A673 (cell line): ENCODE measurements around the gene RACGAP1. TPM values are rescaled to one million over a fixed set of nuclear protein-coding genes. Genes with fewer than 3 reads are reported as not detected.
A peak's percentile ranks its signal among the peaks of the same experiment; 100 is the strongest.

Source experiments
- BruUV-seq: library from RNA; stranded (reverse); fragments of 400-500 nt; replicated peaks from 2 replicates; lab custom pipeline; 2021; lab: Mats Ljungman, UMichigan
- CTCF ChIA-PET: fragments of 300-600 bp; sonication (Branson Sonifier 250); formaldehyde crosslinking; loops from one replicate; lab custom pipeline; 2022; ENCODE audit warnings: antibody characterized with exemption; lab: Charles Lee
- POLR2A ChIA-PET: fragments of 300-600 bp; sonication (Branson Sonifier 250); formaldehyde crosslinking; loops from one replicate; lab custom pipeline; 2022; ENCODE audit warnings: antibody characterized with exemption; ENCODE audit not compliant: low non-redundant PET; lab: Charles Lee
- DNase-seq: peaks from one replicate; pipeline ENCODE4 v3.0.0-alpha.2; 2015; ENCODE audit warnings: low spot score
- H3K27ac ChIP-seq: fragments of 200-600 bp; sonication (generic); 2 replicates; pipeline ENCODE4 v1.5.1; 2016; ENCODE audit warnings: mixed run types, low read depth, mild to moderate bottlenecking, mixed read lengths, antibody characterized with exemption, low read length; ENCODE audit not compliant: poor library complexity, severe bottlenecking
- H3K27me3 ChIP-seq: fragments of 200-600 bp; sonication (generic); replicated peaks from 2 replicates; pipeline ENCODE4 v1.6.1; 2017; ENCODE audit warnings: mixed run types, low read depth, mild to moderate bottlenecking, mixed read lengths, antibody characterized with exemption, low read length; ENCODE audit not compliant: insufficient read depth, poor library complexity
- H3K36me3 ChIP-seq: fragments of 200-600 bp; sonication (generic); 2 replicates; pipeline ENCODE4 v1.6.1; 2016; ENCODE audit warnings: mixed run types, mild to moderate bottlenecking, mixed read lengths, antibody characterized with exemption, low read length; ENCODE audit not compliant: insufficient read depth, poor library complexity, severe bottlenecking
- H3K4me1 ChIP-seq: fragments of 200-600 bp; sonication (generic); 2 replicates; pipeline ENCODE4 v1.6.1; 2017; ENCODE audit warnings: mixed run types, mild to moderate bottlenecking, mixed read lengths, antibody characterized with exemption, low read length; ENCODE audit not compliant: insufficient read depth, poor library complexity, severe bottlenecking
- H3K4me3 ChIP-seq: fragments of 200-600 bp; sonication (generic); 2 replicates; pipeline ENCODE4 v1.5.1; 2016; ENCODE audit warnings: low read depth, mixed run types, mild to moderate bottlenecking, mixed read lengths, low read length; ENCODE audit not compliant: poor library complexity, severe bottlenecking
- H3K9me3 ChIP-seq: fragments of 200-600 bp; sonication (generic); 2 replicates; pipeline ENCODE4 v1.6.1; 2016; ENCODE audit warnings: mixed run types, low read depth, mild to moderate bottlenecking, mixed read lengths, antibody characterized with exemption, low read length; ENCODE audit not compliant: poor library complexity, severe bottlenecking
- EZH2 ChIP-seq: fragments of 200-600 bp; sonication (generic); IDR thresholded peaks from 2 replicates; pipeline ENCODE4 v1.6.1; 2017; ENCODE audit warnings: borderline replicate concordance, low read depth, mild to moderate bottlenecking, mixed read lengths, antibody characterized with exemption, low read length; ENCODE audit not compliant: poor library complexity, severe bottlenecking
- intact Hi-C: fragments of 100-400 bp; cut with micrococcal nuclease; formaldehyde crosslinking; loops from one replicate; pipeline ENCODE4 v1.10.0; 2022; ENCODE audit not compliant: unreplicated experiment
- total RNA-seq: library from RNA; stranded (reverse); gene quantifications from 2 replicates; pipeline ENCODE4 v1.2.3, GENCODE V29; 2021
- TF ChIP-seq, protein P1 (sequence below): fragments of 300-800, 200-600 bp; sonication (generic); conservative IDR thresholded peaks from 2 replicates; pipeline ENCODE4 v1.5.1; 2017; ENCODE audit warnings: low read depth, mild to moderate bottlenecking, antibody characterized with exemption, low read length, moderate library complexity, mixed read lengths

RACGAP1 gene
- total RNA-seq, 1 experiment from 2014 or later, result 173 TPM

- Histone ChIP-seq H3K4me3 (peak overlapping the region; percentile 30), H3K36me3 (no peaks in the 10 kb centered on the region), H3K4me1 (no peaks in the 10 kb centered on the region), H3K9me3 (no peaks in the 10 kb centered on the region), H3K27me3 (no peaks in the 10 kb centered on the region), H3K27ac (no peak overlapping the region)
- POLR2A ChIA-PET, result no interaction called here
- CTCF ChIA-PET, result interaction anchor here (0.6 to 1.8 kb wide), 14 partner anchors 8 to 146 kb away, joined by 3 to 10 read pairs (median 4); no protein-coding TSS in a partner anchor
- TF ChIP-seq, protein P1, sequence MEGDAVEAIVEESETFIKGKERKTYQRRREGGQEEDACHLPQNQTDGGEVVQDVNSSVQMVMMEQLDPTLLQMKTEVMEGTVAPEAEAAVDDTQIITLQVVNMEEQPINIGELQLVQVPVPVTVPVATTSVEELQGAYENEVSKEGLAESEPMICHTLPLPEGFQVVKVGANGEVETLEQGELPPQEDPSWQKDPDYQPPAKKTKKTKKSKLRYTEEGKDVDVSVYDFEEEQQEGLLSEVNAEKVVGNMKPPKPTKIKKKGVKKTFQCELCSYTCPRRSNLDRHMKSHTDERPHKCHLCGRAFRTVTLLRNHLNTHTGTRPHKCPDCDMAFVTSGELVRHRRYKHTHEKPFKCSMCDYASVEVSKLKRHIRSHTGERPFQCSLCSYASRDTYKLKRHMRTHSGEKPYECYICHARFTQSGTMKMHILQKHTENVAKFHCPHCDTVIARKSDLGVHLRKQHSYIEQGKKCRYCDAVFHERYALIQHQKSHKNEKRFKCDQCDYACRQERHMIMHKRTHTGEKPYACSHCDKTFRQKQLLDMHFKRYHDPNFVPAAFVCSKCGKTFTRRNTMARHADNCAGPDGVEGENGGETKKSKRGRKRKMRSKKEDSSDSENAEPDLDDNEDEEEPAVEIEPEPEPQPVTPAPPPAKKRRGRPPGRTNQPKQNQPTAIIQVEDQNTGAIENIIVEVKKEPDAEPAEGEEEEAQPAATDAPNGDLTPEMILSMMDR, result peak; percentile 97
- TF ChIP-seq EZH2, result no peak
- peak; percentile 82 for DNase-seq
- no TSS peak for BruUV-seq
- intact Hi-C loops, result loop anchor here (5.0 to 10.0 kb wide), 2 partner anchors 78 to 171 kb away; no protein-coding TSS in a partner anchor
Measured at GRCh38 chr12:49945394-49946080, 79.8 kb downstream of the RACGAP1 start.

- DNase-seq, result no peak
- BruUV-seq, result no TSS peak
- Histone ChIP-seq H3K27ac (no peak overlapping the region), H3K4me1 (no peaks in the 10 kb centered on the region), H3K27me3 (no peaks in the 10 kb centered on the region), H3K9me3 (no peaks in the 10 kb centered on the region), H3K36me3 (no peaks in the 10 kb centered on the region), H3K4me3 (no peak overlapping the region)
- POLR2A ChIA-PET, result no interaction called here
- TF ChIP-seq, protein P1, result no peak
- no peak for TF ChIP-seq EZH2
- intact Hi-C loops, result loop anchor here (5.0 to 10.0 kb wide), 2 partner anchors 77 to 170 kb away; no protein-coding TSS in a partner anchor
- CTCF ChIA-PET, result interaction anchor here (1.6 kb wide), 1 partner anchor 78 kb away, joined by 7 read pairs; no protein-coding TSS in a partner anchor
Measured at GRCh38 chr12:49944718-49945117, 80.6 kb downstream of the RACGAP1 start.

GRCh38 chr12:49944046-49944445, 81.2 kb downstream of the RACGAP1 start:
- BruUV-seq, result no TSS peak
- no peaks in the 10 kb centered on the region for H3K9me3 ChIP-seq
- no peak overlapping the region for H3K27ac ChIP-seq
- H3K36me3 ChIP-seq, result no peaks in the 10 kb centered on the region
- DNase-seq, result no peak
- POLR2A ChIA-PET, result no interaction called here
- no peaks in the 10 kb centered on the region for H3K4me1 ChIP-seq
- TF ChIP-seq EZH2, result no peak
- TF ChIP-seq, protein P1, result no peak
- H3K4me3 ChIP-seq, result no peak overlapping the region
- intact Hi-C loops, result loop anchor here (10.0 kb wide), 1 partner anchor 169 kb away; no protein-coding TSS in a partner anchor
- no peaks in the 10 kb centered on the region for H3K27me3 ChIP-seq
- CTCF ChIA-PET, result no interaction called here
